ENCODE data around the gene DLG2. TPM values are rescaled to one million over a fixed set of nuclear protein-coding genes. Genes with fewer than 3 reads are reported as not detected.
"Not testable (repeated sequence)": the region's sequence is repeated elsewhere in the genome, so short reads cannot be mapped to it uniquely, and the experiment has no call there.

Gene DLG2
- total and polyA plus RNA-seq, 2 donors, result 3.4 to 42.4 TPM

GRCh38 chr11:85355921-85356320 lies 271.2 kb downstream of the DLG2 start:
- Histone ChIP-seq H3K36me3 (ENCODE audit: insufficient read depth) (no peaks in the 10 kb centered on the region), H3K4me1 (ENCODE audit: insufficient read depth) (no peaks in the 10 kb centered on the region), H3K27ac (ENCODE audit: low read depth) (no peak overlapping the region), H3K4me3 (ENCODE audit: low read depth, low read length) (no peak overlapping the region)
- DNase-seq (ENCODE audit: extremely low spot score), result no peak

GRCh38 chr11:85349539-85349938 lies 277.6 kb downstream of the DLG2 start:
- H3K36me3 ChIP-seq (ENCODE audit: insufficient read depth); H3K4me1 ChIP-seq (ENCODE audit: insufficient read depth); H3K27ac ChIP-seq (ENCODE audit: low read depth); H3K4me3 ChIP-seq (ENCODE audit: low read depth, low read length); DNase-seq (ENCODE audit: extremely low spot score): not testable (repeated sequence)
- WGBS, result 94% methylated on average over 2 of the region's 2 CpGs

GRCh38 chr11:85348945-85349344 lies 278.2 kb downstream of the DLG2 start:
- H3K4me3 ChIP-seq (ENCODE audit: low read depth, low read length), result no peak overlapping the region
- H3K4me1 ChIP-seq (ENCODE audit: insufficient read depth), result no peaks in the 10 kb centered on the region
- no peak overlapping the region for H3K27ac ChIP-seq (ENCODE audit: low read depth)
- DNase-seq (ENCODE audit: extremely low spot score), result no peak
- no peaks in the 10 kb centered on the region for H3K36me3 ChIP-seq (ENCODE audit: insufficient read depth)

- 73% methylated on average over 1 of the region's 1 CpG for WGBS
- no peaks in the 10 kb centered on the region for H3K36me3 ChIP-seq (ENCODE audit: insufficient read depth)
- H3K27ac ChIP-seq (ENCODE audit: low read depth), result no peak overlapping the region
- DNase-seq (ENCODE audit: extremely low spot score), result no peak
- H3K4me1 ChIP-seq (ENCODE audit: insufficient read depth), result no peaks in the 10 kb centered on the region
- H3K4me3 ChIP-seq (ENCODE audit: low read depth, low read length), result no peak overlapping the region
These were observed 279.9 kb downstream of the DLG2 start for GRCh38 chr11:85347291-85347690.

- no peak overlapping the region for H3K27ac ChIP-seq (ENCODE audit: low read depth)
- no peak overlapping the region for H3K4me3 ChIP-seq (ENCODE audit: low read depth, low read length)
- no peaks in the 10 kb centered on the region for H3K36me3 ChIP-seq (ENCODE audit: insufficient read depth)
- no peak for DNase-seq (ENCODE audit: extremely low spot score)
- no peaks in the 10 kb centered on the region for H3K4me1 ChIP-seq (ENCODE audit: insufficient read depth)
- 97% methylated on average over 6 of the region's 6 CpGs for WGBS
These were observed 280.7 kb downstream of the DLG2 start for GRCh38 chr11:85346484-85346883.

- not testable (repeated sequence) for H3K36me3 ChIP-seq (ENCODE audit: insufficient read depth)
These were observed 286.3 kb downstream of the DLG2 start for GRCh38 chr11:85340846-85341245.

GRCh38 chr11:85318573-85318972 lies 308.6 kb downstream of the DLG2 start:
- Histone ChIP-seq H3K27ac (ENCODE audit: low read depth) (no peak overlapping the region), H3K4me3 (ENCODE audit: low read depth, low read length) (no peak overlapping the region), H3K4me1 (ENCODE audit: insufficient read depth) (no peaks in the 10 kb centered on the region), H3K36me3 (ENCODE audit: insufficient read depth) (no peaks in the 10 kb centered on the region)
- DNase-seq (ENCODE audit: extremely low spot score), result no peak
- 64% methylated on average over 1 of the region's 1 CpG for WGBS

More at GRCh38 chr11:85340846-85341245, 286.3 kb downstream of the DLG2 start:
- not testable (repeated sequence) for H3K4me3 ChIP-seq (ENCODE audit: low read depth, low read length); H3K4me1 ChIP-seq (ENCODE audit: insufficient read depth); DNase-seq (ENCODE audit: extremely low spot score); H3K27ac ChIP-seq (ENCODE audit: low read depth)
- 91% methylated on average over 3 of the region's 3 CpGs for WGBS

- no peaks in the 10 kb centered on the region for H3K36me3 ChIP-seq (ENCODE audit: insufficient read depth)
- 84% methylated on average over 5 of the region's 5 CpGs for WGBS
- H3K27ac ChIP-seq (ENCODE audit: low read depth), result no peak overlapping the region
- no peak for DNase-seq (ENCODE audit: extremely low spot score)
- no peaks in the 10 kb centered on the region for H3K4me1 ChIP-seq (ENCODE audit: insufficient read depth)
- H3K4me3 ChIP-seq (ENCODE audit: low read depth, low read length), result no peak overlapping the region
These were observed 310.2 kb downstream of the DLG2 start for GRCh38 chr11:85316967-85317366.

- no peak overlapping the region for H3K27ac ChIP-seq (ENCODE audit: low read depth)
- no peak overlapping the region for H3K4me3 ChIP-seq (ENCODE audit: low read depth, low read length)
- H3K4me1 ChIP-seq (ENCODE audit: insufficient read depth), result no peaks in the 10 kb centered on the region
- H3K36me3 ChIP-seq (ENCODE audit: insufficient read depth), result no peaks in the 10 kb centered on the region
- no peak for DNase-seq (ENCODE audit: extremely low spot score)
These were observed 313.4 kb downstream of the DLG2 start for GRCh38 chr11:85313741-85314140.

- WGBS, result 18% methylated on average over 2 of the region's 2 CpGs
- DNase-seq (ENCODE audit: extremely low spot score), result no peak
- no peak overlapping the region for H3K4me3 ChIP-seq (ENCODE audit: low read depth, low read length)
- H3K36me3 ChIP-seq (ENCODE audit: insufficient read depth), result no peaks in the 10 kb centered on the region
- H3K4me1 ChIP-seq (ENCODE audit: insufficient read depth), result no peaks in the 10 kb centered on the region
- no peak overlapping the region for H3K27ac ChIP-seq (ENCODE audit: low read depth)
These were observed 316.7 kb downstream of the DLG2 start for GRCh38 chr11:85310479-85310878.

GRCh38 chr11:85307366-85307765 lies 319.8 kb downstream of the DLG2 start:
- DNase-seq (ENCODE audit: extremely low spot score), result no peak
- no peak overlapping the region for H3K27ac ChIP-seq (ENCODE audit: low read depth)
- 40% methylated on average over 3 of the region's 3 CpGs for WGBS

GRCh38 chr11:85301895-85302678 lies 325.1 kb downstream of the DLG2 start:
- H3K4me3 ChIP-seq (ENCODE audit: low read depth, low read length), result no peak overlapping the region
- H3K36me3 ChIP-seq (ENCODE audit: insufficient read depth), result no peaks in the 10 kb centered on the region
- H3K27ac ChIP-seq (ENCODE audit: low read depth), result no peak overlapping the region
- H3K4me1 ChIP-seq (ENCODE audit: insufficient read depth), result no peaks in the 10 kb centered on the region
- WGBS, result 84% methylated on average over 1 of the region's 1 CpG
- no peak for DNase-seq (ENCODE audit: extremely low spot score)

More at GRCh38 chr11:85307366-85307765, 319.8 kb downstream of the DLG2 start:
- Histone ChIP-seq H3K4me1 (ENCODE audit: insufficient read depth) (no peaks in the 10 kb centered on the region), H3K4me3 (ENCODE audit: low read depth, low read length) (no peak overlapping the region), H3K36me3 (ENCODE audit: insufficient read depth) (no peaks in the 10 kb centered on the region)

- H3K27ac ChIP-seq (ENCODE audit: low read depth), result no peak overlapping the region
- no peaks in the 10 kb centered on the region for H3K4me1 ChIP-seq (ENCODE audit: insufficient read depth)
- 23% methylated on average over 1 of the region's 1 CpG for WGBS
- H3K4me3 ChIP-seq (ENCODE audit: low read depth, low read length), result no peak overlapping the region
- no peaks in the 10 kb centered on the region for H3K36me3 ChIP-seq (ENCODE audit: insufficient read depth)
- DNase-seq (ENCODE audit: extremely low spot score), result no peak
These were observed 327.7 kb downstream of the DLG2 start for GRCh38 chr11:85299258-85299942.

- no peaks in the 10 kb centered on the region for H3K36me3 ChIP-seq (ENCODE audit: insufficient read depth)
- WGBS, result 81% methylated on average over 1 of the region's 1 CpG
- no peak overlapping the region for H3K4me3 ChIP-seq (ENCODE audit: low read depth, low read length)
- no peaks in the 10 kb centered on the region for H3K4me1 ChIP-seq (ENCODE audit: insufficient read depth)
- DNase-seq (ENCODE audit: extremely low spot score), result no peak
- no peak overlapping the region for H3K27ac ChIP-seq (ENCODE audit: low read depth)
These were observed 331.4 kb downstream of the DLG2 start for GRCh38 chr11:85295694-85296271.
